ENCODE results near the gene REM2.

DNA sequence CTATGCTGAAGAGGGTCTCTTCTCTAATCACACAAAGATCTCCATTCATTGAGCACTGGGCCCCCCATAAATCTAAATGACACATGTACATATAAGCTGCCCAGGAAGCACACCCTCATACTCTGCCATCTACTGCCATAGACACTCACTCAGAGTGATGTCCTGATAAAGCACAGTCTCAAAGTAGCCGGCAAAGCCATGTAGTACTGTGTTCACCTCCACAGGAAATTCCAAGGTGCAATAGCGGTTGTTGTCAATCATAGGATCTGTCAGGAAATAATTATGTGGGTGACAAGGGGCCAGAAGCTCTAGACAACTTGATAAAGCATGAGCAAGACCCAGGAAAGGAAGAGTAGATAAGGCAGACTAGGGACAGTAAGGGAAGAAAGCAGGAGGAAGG lies 39.3 kb downstream of the REM2 start:
- TF ChIP-seq EZH2 (IDR thresholded peaks at IDR 0.05): no peak
- no peak for TF ChIP-seq POLR2AphosphoS5 (IDR thresholded peaks at IDR 0.05; ENCODE audit: borderline replicate concordance, low read depth, low read length)

Measured in SK-N-MC (cell line).